CD4-positive, alpha-beta T cell (primary cell): ENCODE results near the gene TNIP3. TPM values are rescaled to one million over a fixed set of nuclear protein-coding genes. Genes with fewer than 3 reads are reported as not detected.

Experiments
- ATAC-seq: fragments of 200-7000 bp; cut with Tn5 transposase; one replicate; pipeline ENCODE4 v1.10.0; 2022; ENCODE audit warnings: mild to moderate bottlenecking; ENCODE audit not compliant: poor library complexity
- CTCF ChIA-PET: fragments of 350-600 bp; sonication (Branson Sonifier 250); formaldehyde crosslinking; loops from one replicate; lab custom pipeline; 2021; ENCODE audit warnings: antibody characterized with exemption, inconsistent platforms; lab: Charles Lee
- POLR2A ChIA-PET: fragments of 350-600 bp; sonication (Branson Sonifier 250); formaldehyde crosslinking; loops from one replicate; lab custom pipeline; 2021; ENCODE audit warnings: antibody characterized with exemption, inconsistent platforms; lab: Charles Lee
- DNase-seq, 14 experiments: peaks; one replicate each; pipeline ENCODE4 v3.0.0-alpha.2; 2013 to 2020; ENCODE audit warnings: mixed read lengths in 2 of 14
- H3K27ac ChIP-seq, 2 donors: one replicate each; pipeline versions ENCODE4 v1.5.1 to v1.7.0; 2013; ENCODE audit warnings: low read length in 2 of 2, low read depth in 1 of 2, mild to moderate bottlenecking in 1 of 2
- H3K27me3 ChIP-seq, 2 experiments: 1 replicate in 1 of 2; 2 replicates in 1 of 2; pipeline versions ENCODE4 v1.6.1 to v1.7.0; 2013; ENCODE audit warnings: low read length in 2 of 2, control low read depth in 1 of 2, mild to moderate bottlenecking in 1 of 2, moderate library complexity in 1 of 2; ENCODE audit not compliant: insufficient read depth in 2 of 2, control insufficient read depth in 1 of 2
- H3K36me3 ChIP-seq: one replicate; pipeline ENCODE4 v1.6.1; 2013; ENCODE audit warnings: low read length, control low read depth; ENCODE audit not compliant: insufficient read depth
- H3K4me1 ChIP-seq: one replicate; pipeline ENCODE4 v1.6.1; 2013; ENCODE audit warnings: low read length, control low read depth; ENCODE audit not compliant: insufficient read depth
- H3K4me3 ChIP-seq: one replicate; pipeline ENCODE4 v1.5.1; 2013; ENCODE audit warnings: mild to moderate bottlenecking, low read length, moderate library complexity
- H3K9me3 ChIP-seq, 2 experiments: 1 replicate in 1 of 2; 2 replicates in 1 of 2; pipeline versions ENCODE4 v1.6.1 to v1.7.0; 2013; ENCODE audit warnings: low read length in 2 of 2, mild to moderate bottlenecking in 2 of 2, control low read depth in 1 of 2, moderate library complexity in 1 of 2; ENCODE audit not compliant: control insufficient read depth in 1 of 2, insufficient read depth in 1 of 2
- H3K27ac Mint-ChIP-seq: one replicate; pipeline ENCODE4 v1.8.0; 2020; ENCODE audit warnings: mixed read lengths
- H3K27me3 Mint-ChIP-seq: one replicate; pipeline ENCODE4 v1.8.0; 2021; ENCODE audit warnings: mixed read lengths
- H3K36me3 Mint-ChIP-seq: one replicate; pipeline ENCODE4 v1.8.0; 2021; ENCODE audit warnings: low read depth, mixed read lengths
- H3K4me1 Mint-ChIP-seq: one replicate; pipeline ENCODE4 v1.8.0; 2021; ENCODE audit warnings: low read depth, mixed read lengths
- H3K4me3 Mint-ChIP-seq: one replicate; pipeline ENCODE4 v1.8.0; 2020; ENCODE audit warnings: mild to moderate bottlenecking, mixed read lengths
- H3K9me3 Mint-ChIP-seq: one replicate; pipeline ENCODE4 v1.8.0; 2020; ENCODE audit warnings: mixed read lengths
- intact Hi-C, 2 experiments: fragments of 100-400 bp; cut with DNase I in 1 of 2; cut with micrococcal nuclease in 1 of 2; formaldehyde crosslinking; loops; one replicate each; pipeline versions ENCODE4 v1.15.1 to v1.9.0; 2023 to 2025; cut with DNase I, micrococcal nuclease
- total RNA-seq, 174 experiments: library from RNA in 2 of 174; stranded (reverse) in 2 of 174; gene quantifications; one replicate each; pipeline ENCODE4 v1.2.3 and lab custom pipeline; 2021 to 2026
- TF ChIP-seq, protein P1 (sequence below): fragments of 200-600 bp; IDR thresholded peaks from one replicate; pipeline ENCODE4 v1.8.0; 2022; ENCODE audit warnings: antibody characterized with exemption, mild to moderate bottlenecking

TNIP3 gene
- total RNA-seq, 2 experiments from 2014 or later, result 0.39 to 0.66 TPM

DNA sequence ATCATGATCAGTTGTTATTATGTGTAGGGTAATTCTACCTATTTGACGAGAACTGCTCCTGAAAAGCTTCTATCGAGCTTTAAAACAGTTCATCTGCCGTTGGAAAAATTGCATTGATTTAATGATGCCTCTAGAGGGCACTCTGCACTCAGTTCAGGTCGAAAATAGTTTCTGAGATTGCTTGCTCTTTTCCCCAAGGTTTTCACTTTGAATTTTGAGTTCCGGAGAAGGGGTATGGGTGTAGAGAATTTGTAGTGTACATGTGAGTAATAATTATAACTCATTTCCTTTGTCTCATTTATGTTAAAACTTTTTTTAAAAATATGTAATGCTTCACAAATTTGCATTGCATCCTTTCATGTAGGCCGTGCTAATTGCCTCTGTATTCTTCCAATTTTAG lies 28.4 kb upstream of the TNIP3 start:
- CTCF ChIA-PET, result interaction anchor here (0.6 to 2.4 kb wide), 31 partner anchors 9 to 120 kb away, joined by 3 to 19 read pairs (median 4); no protein-coding TSS in a partner anchor
- POLR2A ChIA-PET, result interaction anchor here (0.6 to 1.8 kb wide), 7 partner anchors 10 to 116 kb away, joined by 3 to 11 read pairs (median 4); no protein-coding TSS in a partner anchor
- Histone ChIP-seq H3K9me3 (no peaks in the 10 kb centered on the region), H3K27ac (no peak overlapping the region), H3K36me3 (no peaks in the 10 kb centered on the region), H3K4me3 (no peak overlapping the region), H3K4me1 (peaks cover 24% of the 10 kb centered on the region), H3K27me3 (no peaks in the 10 kb centered on the region)
- Mint-ChIP-seq H3K9me3 (no peaks in the 10 kb centered on the region), H3K4me3 (peak overlapping the region; percentile 76), H3K36me3 (no peaks in the 10 kb centered on the region), H3K4me1 (peaks cover 55% of the 10 kb centered on the region), H3K27ac (peak overlapping the region; percentile 81), H3K27me3 (no peaks in the 10 kb centered on the region)
- ATAC-seq, result no peak
- intact Hi-C loops, result loop anchor here (1.0 to 5.0 kb wide), 3 partner anchors 60 to 1035 kb away; no protein-coding TSS in a partner anchor
- peak in 5 of 14 experiments; percentile 6 to 72 (median 67) for DNase-seq
- TF ChIP-seq, protein P1, sequence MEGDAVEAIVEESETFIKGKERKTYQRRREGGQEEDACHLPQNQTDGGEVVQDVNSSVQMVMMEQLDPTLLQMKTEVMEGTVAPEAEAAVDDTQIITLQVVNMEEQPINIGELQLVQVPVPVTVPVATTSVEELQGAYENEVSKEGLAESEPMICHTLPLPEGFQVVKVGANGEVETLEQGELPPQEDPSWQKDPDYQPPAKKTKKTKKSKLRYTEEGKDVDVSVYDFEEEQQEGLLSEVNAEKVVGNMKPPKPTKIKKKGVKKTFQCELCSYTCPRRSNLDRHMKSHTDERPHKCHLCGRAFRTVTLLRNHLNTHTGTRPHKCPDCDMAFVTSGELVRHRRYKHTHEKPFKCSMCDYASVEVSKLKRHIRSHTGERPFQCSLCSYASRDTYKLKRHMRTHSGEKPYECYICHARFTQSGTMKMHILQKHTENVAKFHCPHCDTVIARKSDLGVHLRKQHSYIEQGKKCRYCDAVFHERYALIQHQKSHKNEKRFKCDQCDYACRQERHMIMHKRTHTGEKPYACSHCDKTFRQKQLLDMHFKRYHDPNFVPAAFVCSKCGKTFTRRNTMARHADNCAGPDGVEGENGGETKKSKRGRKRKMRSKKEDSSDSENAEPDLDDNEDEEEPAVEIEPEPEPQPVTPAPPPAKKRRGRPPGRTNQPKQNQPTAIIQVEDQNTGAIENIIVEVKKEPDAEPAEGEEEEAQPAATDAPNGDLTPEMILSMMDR, result peak; percentile 90

DNA sequence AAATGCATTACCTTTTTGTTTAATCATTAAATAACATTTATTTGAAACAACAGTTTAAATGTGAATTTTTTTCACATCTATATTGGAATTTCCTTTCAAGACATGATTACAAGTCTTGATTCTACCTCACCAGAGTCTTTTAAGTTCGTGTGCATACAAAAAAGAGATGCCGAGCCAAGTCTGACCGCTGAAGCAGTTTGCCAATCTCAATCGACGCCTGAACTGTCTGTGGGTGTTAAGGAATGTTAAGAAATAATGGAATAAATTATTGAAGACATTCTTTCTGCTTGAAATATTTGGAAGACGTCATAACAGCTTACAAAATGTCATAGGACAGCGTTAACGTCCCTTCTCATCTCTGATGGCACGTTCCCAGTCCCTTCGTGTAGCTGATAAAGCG lies 27.9 kb upstream of the TNIP3 start:
- Histone ChIP-seq H3K4me1 (peaks cover 24% of the 10 kb centered on the region), H3K9me3 (no peaks in the 10 kb centered on the region), H3K27me3 (no peaks in the 10 kb centered on the region), H3K27ac (no peak overlapping the region), H3K4me3 (no peak overlapping the region), H3K36me3 (no peaks in the 10 kb centered on the region)
- Mint-ChIP-seq H3K27ac (peak overlapping the region; percentile 81), H3K27me3 (no peaks in the 10 kb centered on the region), H3K4me1 (peaks cover 60% of the 10 kb centered on the region), H3K36me3 (no peaks in the 10 kb centered on the region), H3K4me3 (peak overlapping the region; percentile 76), H3K9me3 (no peaks in the 10 kb centered on the region)
- TF ChIP-seq, protein P1, result no peak
- ChIA-PET CTCF (interaction anchor here (0.6 to 2.4 kb wide), 31 partner anchors 9 to 120 kb away, joined by 3 to 19 read pairs (median 4); no protein-coding TSS in a partner anchor), POLR2A (interaction anchor here (0.6 to 1.8 kb wide), 8 partner anchors 9 to 117 kb away, joined by 3 to 11 read pairs (median 4); no protein-coding TSS in a partner anchor)
- intact Hi-C loops, result loop anchor here (1.0 to 5.0 kb wide), 3 partner anchors 60 to 1035 kb away; no protein-coding TSS in a partner anchor
- ATAC-seq, result no peak
- no peak for DNase-seq

DNA sequence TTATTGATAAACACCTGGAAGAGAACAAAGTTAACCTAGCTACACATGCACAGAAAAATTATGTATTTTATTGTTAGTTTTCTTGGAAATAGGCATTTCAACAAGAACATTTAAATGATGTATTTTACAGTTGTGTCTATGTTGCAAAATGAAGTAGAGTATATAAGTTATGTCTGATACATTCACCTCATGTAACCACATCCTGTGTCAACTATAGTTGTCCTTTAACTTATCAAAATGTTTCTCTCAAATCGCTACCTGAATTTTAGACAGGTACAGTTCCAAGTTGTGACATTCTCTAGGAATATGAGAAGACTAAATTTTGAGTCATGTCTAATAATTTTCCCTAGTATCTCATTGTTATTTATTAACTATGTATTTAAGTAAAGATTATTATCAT lies 27.2 kb upstream of the TNIP3 start:
- Mint-ChIP-seq H3K27me3 (no peaks in the 10 kb centered on the region), H3K4me1 (peaks cover 64% of the 10 kb centered on the region), H3K27ac (peak overlapping the region; percentile 76), H3K9me3 (no peaks in the 10 kb centered on the region), H3K36me3 (no peaks in the 10 kb centered on the region), H3K4me3 (peak overlapping the region; percentile 76)
- Histone ChIP-seq H3K27ac (peak overlapping the region in 1 of 2 donors; percentile 46), H3K4me1 (peaks cover 24% of the 10 kb centered on the region), H3K27me3 (no peaks in the 10 kb centered on the region), H3K4me3 (no peak overlapping the region), H3K36me3 (no peaks in the 10 kb centered on the region), H3K9me3 (no peaks in the 10 kb centered on the region)
- DNase-seq, result peak in 3 of 14 experiments; percentile 26 to 67 (median 35)
- TF ChIP-seq, protein P1, result no peak
- peak; percentile 17 for ATAC-seq
- intact Hi-C loops, result loop anchor here (2.0 to 5.0 kb wide), 4 partner anchors 37 to 1034 kb away; no protein-coding TSS in a partner anchor
- ChIA-PET CTCF (interaction anchor here (1.1 to 2.4 kb wide), 7 partner anchors 8 to 121 kb away, joined by 4 to 16 read pairs (median 6); no protein-coding TSS in a partner anchor), POLR2A (interaction anchor here (0.7 to 2.5 kb wide), 5 partner anchors 9 to 61 kb away, joined by 3 to 12 read pairs (median 4); no protein-coding TSS in a partner anchor)
